ENCODE data around the gene HOXB6.

The HOXB6 gene

GRCh38 chr17:48621410-48622392 is 16.9 kb upstream of the HOXB6 start:
- no peak for DNase-seq

- no peak for DNase-seq
Measured at GRCh38 chr17:48620461-48621139, 15.8 kb upstream of the HOXB6 start.

- no peak for DNase-seq
Measured at GRCh38 chr17:48619826-48620449, 15.2 kb upstream of the HOXB6 start.

DNA sequence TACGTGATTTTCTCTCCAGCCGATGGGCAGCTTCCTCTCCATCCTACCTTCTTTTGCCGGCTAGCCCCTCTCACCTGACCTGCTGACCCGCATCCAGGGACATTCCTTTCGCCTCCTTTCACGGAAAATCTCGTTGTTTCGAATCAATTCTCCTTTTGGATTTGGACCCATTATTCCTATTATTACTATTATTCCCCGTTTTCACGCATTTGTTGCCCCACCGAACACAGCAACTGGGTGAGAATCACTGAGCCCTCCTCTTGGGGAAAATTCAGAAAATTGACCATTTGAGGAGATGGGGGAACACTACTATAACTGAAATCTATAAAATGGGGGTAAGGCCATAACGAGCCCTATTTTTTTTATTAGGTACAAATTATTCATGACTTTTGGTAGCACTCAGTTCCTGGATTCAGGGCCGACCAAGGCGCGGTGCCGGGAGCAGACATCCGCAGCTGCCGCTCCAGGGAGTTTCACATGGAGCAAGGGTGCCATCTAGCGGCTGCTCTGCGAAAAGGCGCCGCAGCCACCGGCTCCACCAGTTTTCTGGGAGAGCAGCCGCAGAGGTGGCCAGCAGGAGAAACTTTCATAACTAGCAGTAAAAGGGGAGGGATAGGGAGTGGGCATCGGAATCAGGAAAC is 13.6 kb upstream of the HOXB6 start:
- DNase-seq, result peak; percentile 80

GRCh38 chr17:48617471-48618255 is 12.9 kb upstream of the HOXB6 start:
- DNase-seq, result no peak

DNA sequence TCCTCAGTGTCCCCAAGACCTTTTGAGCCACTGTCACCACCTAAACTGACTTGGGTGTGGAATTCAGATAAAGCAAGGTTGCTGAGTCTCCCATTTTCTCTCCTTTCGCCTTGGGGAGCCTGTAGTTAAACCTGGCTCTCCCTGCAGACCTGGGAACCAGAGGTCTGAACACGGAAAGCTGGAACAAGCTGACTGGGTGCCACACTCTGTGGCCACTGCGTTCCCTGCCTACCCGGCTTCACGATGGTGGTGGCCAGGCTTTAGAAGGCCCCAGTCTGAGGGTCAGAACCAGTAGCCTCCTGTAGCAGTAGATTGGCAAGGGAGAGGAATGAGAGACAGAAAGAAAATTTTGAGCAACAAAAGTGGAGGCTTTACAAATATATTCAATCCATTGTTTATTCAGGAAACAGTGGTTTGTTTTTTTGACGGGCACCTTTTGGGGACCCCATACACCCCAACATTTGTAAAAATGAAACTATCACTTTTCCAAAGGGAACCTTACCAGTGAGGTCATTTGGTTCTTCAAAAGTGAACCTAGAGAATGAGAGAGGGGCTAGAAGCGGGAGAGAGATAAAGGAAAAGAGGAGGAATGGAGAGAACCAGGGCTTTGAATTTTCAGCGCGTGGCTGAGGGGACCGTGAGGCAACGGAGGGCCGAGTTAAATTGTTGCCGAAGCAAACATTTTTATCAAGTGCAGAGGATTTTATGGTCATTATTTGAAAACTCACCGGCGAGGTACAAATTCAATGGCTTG is 12.1 kb upstream of the HOXB6 start:
- no peak for DNase-seq

DNA sequence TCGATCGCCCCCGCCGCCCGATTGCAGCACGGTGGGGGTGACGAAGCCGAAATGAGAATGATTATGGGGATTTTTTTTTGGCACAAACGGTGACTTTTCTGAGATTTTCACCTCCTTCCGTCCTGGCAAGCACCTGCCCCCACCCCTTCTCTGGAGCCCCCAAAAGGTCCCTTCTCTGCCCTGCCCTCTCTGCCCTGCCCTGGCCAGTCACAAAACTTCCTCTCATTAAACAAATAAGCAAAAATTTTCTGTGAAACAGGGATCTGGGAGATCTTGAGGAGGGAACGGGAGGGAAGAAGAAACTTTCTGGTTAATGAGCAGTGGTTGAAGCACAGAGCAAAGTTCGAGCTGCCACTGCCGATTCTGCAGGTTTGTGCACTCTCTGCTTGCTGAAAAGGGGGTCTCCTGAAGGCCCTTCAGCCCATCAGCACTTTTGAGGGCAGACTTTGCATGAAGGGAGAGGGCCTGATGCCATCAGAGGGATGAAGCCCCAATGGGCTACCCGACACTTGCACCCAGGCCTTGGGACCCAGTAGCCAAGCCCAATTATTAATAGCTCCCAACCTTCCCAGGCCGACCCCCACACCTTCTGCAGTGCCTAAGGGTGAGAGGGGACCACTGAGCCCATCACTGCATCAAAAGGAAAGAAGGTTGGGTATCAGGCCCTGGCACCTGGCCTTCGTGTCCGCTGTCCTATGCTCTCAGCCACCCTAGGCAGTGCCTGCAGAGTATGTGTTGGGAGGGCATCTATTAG is 11.4 kb upstream of the HOXB6 start:
- DNase-seq, result no peak

DNA sequence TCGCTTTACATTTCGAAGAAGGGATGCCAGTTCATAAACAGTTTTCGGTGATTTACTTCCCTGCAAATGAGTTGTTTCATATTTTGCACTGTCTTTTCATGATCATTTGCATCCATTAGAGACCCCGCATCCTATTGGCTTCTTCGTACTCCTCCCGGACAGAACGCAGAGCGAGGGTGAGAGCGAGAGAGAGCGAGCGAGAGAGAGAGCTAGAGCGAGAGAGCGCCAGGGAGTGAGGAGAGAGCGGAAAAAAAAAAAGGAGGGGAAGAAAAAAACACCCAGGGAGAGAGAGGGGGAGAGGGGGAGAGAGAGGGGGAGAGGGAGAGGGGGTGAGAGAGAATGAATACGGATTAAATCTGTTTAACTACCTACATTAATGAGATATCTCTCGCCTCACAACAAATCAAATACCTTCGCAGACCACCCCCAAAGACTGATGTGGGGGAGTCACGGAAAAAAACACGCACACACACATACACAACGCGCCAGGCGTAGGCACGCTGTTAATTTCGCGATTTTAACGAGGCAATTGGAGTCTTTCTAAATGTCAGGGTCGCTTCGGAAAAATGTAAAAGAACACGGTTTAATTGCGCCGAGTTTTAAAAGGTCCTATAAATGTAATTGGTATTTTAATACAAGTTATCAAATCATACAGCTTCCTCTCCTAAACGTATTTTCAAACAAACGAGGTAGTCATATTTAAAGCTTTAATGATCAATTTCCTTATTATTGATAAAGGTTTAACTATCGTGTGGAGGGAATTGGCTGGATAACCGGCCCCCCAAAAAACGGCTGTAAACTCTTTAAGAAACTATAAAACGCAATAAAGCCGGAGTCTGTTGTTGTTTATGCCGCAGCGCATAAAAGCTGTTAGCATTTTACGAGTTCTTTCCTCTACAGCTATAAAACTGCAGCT is 10.5 kb upstream of the HOXB6 start, which contains the start of gene HOXB8:
HOXB8 (minus strand) TSS at position 246 of the 916 bp plus-strand sequence. CDS start 588 bp downstream, outside the sequence.
- peak; percentile 24 for DNase-seq

DNA sequence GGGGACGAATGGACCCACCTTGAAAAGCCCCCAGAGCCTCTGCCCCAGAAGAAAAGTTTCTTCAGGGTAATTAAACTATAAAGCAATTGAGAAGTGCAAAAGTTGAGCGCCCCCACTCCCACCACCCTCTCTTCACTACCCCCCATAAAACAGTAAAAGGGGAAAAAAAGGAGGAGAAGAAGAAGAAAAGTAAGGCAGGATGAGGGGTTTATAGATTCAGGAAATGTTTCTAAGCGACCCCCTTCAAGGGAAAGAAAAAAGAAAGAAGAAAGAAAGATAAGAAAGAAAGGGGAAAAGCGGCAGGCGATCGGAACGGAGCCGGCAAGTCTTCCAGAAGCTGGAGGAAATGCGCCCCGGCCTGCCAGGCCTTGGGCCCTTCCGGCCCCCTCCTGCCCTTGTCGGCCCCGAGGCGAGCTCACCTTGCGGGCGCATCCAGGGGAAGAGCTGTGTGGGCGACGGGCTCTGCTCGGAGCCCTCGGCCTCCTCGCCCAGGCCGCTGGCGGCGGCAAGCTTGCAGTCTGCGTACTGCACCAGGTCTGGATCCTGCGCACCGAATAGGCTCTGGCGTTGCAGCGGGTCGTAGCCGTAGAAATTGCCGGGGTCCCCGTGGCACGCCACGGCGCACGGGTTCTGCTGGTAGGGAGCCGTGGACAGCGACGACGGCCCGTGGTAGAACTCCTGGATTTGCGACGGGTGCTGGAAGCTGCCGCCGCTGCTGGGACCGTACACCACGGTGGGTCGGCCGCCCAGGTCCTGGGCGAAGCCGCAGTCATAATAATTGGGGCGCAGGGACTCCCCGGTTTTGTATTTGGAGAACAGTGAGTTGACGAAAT is 9.3 kb upstream of the HOXB6 start:
- peak; percentile 60 for DNase-seq

DNA sequence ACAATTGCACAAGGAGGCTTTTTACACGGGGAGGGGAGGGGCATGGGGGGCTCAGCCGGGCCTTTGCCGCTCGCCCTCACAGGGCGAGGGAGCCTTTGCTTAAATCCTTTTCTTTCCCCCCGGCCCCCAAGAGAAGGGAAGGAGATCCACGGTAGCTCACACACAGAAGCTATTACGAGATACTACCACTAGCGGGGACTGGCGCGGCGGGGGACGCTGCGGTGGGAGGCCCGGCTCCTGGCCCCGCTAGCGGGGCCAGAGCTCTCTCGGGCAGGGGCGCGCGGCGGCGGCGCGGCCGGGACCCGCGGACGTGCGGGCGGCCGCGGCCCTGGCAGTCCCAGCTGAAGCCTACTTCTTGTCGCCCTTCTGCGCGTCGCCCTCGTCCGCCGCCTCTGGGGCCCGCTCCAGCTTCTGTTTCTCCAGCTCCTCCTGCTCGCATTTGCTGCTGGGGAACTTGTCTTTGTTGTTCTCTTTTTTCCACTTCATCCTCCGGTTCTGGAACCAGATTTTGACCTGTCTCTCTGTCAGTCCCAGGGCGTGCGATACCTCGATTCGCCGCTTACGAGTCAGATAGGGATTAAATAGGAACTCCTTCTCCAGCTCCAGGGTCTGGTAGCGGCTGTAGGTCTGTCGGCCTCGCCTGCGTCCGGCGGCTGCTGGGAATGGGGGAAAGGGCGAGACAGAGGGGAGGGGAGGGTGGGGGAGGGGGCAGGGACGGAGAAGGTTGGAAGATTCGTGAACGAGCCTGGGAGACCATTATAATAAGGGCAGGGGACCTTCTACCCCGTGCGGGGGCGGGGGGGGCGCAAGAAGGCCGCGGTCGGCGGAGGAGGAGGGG is 8.3 kb upstream of the HOXB6 start:
- DNase-seq, result peak; percentile 71

DNA sequence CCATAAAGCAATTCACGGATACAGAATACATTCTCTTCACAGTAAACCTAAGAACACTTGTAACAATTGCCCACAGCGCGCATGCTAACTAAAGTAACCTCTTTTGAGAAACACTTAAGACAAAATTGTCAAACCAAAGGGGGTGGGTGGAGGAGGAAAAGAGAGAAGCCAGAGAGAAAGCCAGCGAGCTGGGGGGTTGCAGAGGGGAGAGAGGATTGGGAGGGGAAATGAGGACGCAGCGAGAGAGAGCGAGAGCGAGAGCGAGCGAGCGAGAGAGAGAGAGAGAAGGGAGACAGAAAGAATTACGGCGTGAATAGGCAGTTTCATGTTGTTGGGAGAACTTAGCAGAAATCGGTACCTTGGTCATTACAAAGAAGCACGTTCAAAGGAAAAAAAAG is 7.7 kb upstream of the HOXB6 start:
- no peak for DNase-seq

DNA sequence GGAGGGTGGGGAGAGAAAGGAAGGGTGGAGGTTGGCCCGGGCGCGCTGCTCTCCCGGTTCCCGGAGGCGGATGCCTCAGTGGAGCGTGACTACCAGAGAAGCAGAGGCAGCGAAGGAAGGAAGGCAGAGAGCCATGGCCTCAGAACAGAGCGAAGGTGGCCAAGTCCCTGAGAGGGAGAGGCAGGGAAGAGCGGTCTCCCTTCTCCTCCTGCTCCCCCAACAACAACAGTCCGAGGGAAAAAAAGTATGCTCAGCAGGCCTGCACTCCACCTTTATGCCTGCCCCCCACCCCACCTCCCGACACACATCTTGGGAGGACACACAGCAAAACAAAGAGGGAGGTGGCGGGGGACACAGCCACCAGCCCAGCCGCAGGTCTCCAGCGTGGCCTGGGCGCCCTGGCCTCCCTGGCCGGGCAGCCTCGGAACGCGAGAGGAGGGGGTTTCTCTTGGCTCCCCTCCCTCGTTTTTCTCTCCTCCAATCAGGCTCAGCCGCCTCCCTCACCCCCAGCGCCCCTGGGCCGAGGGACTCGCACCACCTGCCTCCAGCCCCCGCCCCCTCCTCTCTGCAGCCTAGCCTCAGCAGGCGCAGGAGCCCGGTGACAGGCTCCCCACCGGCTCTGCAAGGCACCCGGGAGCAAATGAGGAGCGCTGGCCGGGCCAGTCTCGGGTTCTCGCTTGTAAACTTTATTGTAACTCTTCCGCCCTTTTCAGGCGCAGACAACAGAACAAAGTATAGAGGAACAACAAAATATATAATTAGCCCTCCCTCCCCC is 7.1 kb upstream of the HOXB6 start:
- peak; percentile 90 for DNase-seq

GRCh38 chr17:48611213-48611612 is 6.4 kb upstream of the HOXB6 start:
- DNase-seq, result peak; percentile 43

- peak; percentile 84 for DNase-seq
Measured at GRCh38 chr17:48610282-48611211, 5.8 kb upstream of the HOXB6 start, which contains the start of gene HOXB7. Gene HOXB7, minus strand, starts transcription at chr17:48611017. Its CDS starts 99 bp downstream, at chr17:48610918.

- DNase-seq, result no peak
Measured at GRCh38 chr17:48609759-48610281, 5.0 kb upstream of the HOXB6 start.
